Suprapubic skin (tissue), 3 donors: ENCODE results near the gene SSTR3.

Experiments
- EP300 ChIP-seq: sonication (generic); formaldehyde crosslinking; IDR thresholded peaks from one replicate; pipeline ENCODE4 v1.6.1; 2017; ENCODE audit warnings: antibody characterized with exemption
- TF ChIP-seq, protein P1 (sequence below), 2 donors: fragments of 200-600 bp in 1 of 2; fragments of 450-650 bp in 1 of 2; sonication (generic) in 1 of 2; IDR thresholded peaks; one replicate each; pipeline ENCODE4 v1.5.1; 2016 to 2019; ENCODE audit warnings: antibody characterized with exemption in 2 of 2, mild to moderate bottlenecking in 1 of 2, moderate library complexity in 1 of 2

- TF ChIP-seq, protein P1, sequence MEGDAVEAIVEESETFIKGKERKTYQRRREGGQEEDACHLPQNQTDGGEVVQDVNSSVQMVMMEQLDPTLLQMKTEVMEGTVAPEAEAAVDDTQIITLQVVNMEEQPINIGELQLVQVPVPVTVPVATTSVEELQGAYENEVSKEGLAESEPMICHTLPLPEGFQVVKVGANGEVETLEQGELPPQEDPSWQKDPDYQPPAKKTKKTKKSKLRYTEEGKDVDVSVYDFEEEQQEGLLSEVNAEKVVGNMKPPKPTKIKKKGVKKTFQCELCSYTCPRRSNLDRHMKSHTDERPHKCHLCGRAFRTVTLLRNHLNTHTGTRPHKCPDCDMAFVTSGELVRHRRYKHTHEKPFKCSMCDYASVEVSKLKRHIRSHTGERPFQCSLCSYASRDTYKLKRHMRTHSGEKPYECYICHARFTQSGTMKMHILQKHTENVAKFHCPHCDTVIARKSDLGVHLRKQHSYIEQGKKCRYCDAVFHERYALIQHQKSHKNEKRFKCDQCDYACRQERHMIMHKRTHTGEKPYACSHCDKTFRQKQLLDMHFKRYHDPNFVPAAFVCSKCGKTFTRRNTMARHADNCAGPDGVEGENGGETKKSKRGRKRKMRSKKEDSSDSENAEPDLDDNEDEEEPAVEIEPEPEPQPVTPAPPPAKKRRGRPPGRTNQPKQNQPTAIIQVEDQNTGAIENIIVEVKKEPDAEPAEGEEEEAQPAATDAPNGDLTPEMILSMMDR (IDR thresholded peaks at IDR 0.05) = no peak
- no peak for TF ChIP-seq EP300
Measured at GRCh38 chr22:37174964-37175363, 37.3 kb downstream of the SSTR3 start.
